Prostate gland (tissue), 2 donors: ENCODE data around the gene TPRX1.

Experiments
- POLR2A ChIP-seq: fragments of 450-650 bp; IDR thresholded peaks from one replicate; pipeline ENCODE4 v1.6.1; 2016; ENCODE audit warnings: antibody characterized with exemption, mild to moderate bottlenecking
- TF ChIP-seq, protein P1 (sequence below), 4 experiments: fragments of 200-600 bp in 2 of 4; fragments of 450-650 bp in 2 of 4; sonication (generic) in 2 of 4; IDR thresholded peaks; 1 replicate in 3 of 4; 2 replicates in 1 of 4; pipeline ENCODE4 v1.5.1; 2016 to 2019; ENCODE audit warnings: antibody characterized with exemption in 4 of 4, mild to moderate bottlenecking in 2 of 4, moderate library complexity in 2 of 4

DNA sequence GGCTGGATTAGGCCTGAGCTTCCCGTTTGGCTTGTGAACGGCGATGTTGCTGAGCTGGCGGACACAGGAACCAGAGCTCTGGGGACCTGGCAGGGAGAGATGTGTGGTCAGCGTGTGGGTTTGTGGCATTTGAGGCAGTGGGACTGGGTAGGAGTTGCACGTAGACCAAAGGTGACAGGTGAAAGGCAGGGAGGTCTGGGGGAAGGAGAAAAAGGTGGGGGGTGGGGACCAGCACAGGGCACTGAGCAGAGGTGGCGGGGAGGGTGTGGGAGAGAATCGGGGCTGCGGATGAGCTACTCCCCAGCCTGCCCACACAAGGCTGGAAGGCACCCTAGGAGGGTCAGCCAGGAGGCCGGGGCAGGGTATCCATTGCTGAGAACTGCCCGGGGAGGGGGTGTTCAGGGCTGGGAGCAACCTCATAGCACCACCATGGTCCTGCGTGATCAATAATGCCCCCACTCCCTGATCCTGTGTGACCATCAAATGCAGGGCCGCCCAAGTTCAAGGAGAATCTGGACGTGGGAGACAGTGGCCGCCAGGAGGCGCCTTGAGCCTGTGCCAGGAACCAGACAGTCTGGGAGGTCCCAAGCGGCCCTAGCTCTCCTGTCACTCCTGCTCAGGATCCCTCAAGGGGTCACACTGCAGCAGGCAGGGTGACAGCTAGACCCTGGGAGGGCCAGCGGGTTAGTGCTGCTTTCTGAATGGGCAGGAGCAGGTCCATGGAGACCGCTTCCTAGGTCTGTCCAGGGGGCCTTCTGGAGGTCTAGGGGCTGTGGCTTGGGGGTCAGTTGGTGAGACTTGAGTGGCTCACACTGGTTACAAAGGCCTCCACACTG is 38.6 kb downstream of the TPRX1 start:
- TF ChIP-seq, protein P1, sequence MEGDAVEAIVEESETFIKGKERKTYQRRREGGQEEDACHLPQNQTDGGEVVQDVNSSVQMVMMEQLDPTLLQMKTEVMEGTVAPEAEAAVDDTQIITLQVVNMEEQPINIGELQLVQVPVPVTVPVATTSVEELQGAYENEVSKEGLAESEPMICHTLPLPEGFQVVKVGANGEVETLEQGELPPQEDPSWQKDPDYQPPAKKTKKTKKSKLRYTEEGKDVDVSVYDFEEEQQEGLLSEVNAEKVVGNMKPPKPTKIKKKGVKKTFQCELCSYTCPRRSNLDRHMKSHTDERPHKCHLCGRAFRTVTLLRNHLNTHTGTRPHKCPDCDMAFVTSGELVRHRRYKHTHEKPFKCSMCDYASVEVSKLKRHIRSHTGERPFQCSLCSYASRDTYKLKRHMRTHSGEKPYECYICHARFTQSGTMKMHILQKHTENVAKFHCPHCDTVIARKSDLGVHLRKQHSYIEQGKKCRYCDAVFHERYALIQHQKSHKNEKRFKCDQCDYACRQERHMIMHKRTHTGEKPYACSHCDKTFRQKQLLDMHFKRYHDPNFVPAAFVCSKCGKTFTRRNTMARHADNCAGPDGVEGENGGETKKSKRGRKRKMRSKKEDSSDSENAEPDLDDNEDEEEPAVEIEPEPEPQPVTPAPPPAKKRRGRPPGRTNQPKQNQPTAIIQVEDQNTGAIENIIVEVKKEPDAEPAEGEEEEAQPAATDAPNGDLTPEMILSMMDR (IDR thresholded peaks at IDR 0.05): peak; percentile 21 to 74 (median 71)
- TF ChIP-seq POLR2A: no peak
